ENCODE data around the gene RBL1.
A peak's percentile ranks its signal among the peaks of the same experiment; 100 is the strongest.
"Not testable (repeated sequence)": the region's sequence is repeated elsewhere in the genome, so short reads cannot be mapped to it uniquely, and the experiment has no call there.

The RBL1 gene, protein sequence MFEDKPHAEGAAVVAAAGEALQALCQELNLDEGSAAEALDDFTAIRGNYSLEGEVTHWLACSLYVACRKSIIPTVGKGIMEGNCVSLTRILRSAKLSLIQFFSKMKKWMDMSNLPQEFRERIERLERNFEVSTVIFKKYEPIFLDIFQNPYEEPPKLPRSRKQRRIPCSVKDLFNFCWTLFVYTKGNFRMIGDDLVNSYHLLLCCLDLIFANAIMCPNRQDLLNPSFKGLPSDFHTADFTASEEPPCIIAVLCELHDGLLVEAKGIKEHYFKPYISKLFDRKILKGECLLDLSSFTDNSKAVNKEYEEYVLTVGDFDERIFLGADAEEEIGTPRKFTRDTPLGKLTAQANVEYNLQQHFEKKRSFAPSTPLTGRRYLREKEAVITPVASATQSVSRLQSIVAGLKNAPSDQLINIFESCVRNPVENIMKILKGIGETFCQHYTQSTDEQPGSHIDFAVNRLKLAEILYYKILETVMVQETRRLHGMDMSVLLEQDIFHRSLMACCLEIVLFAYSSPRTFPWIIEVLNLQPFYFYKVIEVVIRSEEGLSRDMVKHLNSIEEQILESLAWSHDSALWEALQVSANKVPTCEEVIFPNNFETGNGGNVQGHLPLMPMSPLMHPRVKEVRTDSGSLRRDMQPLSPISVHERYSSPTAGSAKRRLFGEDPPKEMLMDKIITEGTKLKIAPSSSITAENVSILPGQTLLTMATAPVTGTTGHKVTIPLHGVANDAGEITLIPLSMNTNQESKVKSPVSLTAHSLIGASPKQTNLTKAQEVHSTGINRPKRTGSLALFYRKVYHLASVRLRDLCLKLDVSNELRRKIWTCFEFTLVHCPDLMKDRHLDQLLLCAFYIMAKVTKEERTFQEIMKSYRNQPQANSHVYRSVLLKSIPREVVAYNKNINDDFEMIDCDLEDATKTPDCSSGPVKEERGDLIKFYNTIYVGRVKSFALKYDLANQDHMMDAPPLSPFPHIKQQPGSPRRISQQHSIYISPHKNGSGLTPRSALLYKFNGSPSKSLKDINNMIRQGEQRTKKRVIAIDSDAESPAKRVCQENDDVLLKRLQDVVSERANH

DNA sequence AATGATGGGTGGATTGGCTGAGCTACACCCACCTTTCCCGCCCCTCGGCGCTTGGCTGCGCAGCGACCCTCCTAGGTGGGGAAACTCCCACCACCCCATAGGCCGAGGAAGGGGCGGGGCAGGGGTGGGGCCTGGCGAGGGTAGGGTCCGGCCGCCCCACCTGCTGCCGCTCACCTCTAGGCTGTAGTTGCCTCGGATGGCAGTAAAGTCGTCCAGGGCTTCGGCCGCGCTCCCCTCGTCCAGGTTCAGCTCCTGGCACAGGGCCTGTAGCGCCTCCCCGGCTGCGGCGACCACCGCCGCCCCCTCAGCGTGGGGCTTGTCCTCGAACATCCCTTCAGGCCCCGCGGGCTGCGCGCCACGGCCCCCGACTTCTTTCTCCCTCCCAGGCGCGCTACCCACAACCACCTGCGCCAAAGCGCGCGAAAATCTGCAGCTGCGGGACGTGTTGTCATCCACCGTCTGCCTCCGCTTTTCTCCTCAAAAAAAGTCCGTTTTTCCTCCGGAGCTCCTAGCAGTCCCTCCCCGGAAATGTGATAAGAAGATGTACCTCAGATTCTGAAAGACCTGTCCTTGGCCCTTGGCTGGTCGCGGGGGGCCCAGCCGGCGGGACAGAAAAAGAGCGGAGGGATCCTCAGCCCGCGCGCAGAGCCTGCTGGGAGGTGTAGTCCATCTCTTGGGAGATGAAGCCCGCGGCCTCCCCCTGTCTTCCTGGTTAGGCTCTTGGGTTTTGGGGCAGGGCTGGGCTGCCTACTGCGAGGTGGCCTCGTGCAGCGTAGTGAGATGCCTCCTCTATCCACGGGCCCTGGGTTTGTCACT, at the start of gene RBL1:
RBL1 (minus strand) TSS at position 399 of the 816 bp plus-strand sequence; CDS start at position 330, 69 bp downstream.
- DNase-seq (ENCODE audit: low spot score): peak; percentile 92

DNA sequence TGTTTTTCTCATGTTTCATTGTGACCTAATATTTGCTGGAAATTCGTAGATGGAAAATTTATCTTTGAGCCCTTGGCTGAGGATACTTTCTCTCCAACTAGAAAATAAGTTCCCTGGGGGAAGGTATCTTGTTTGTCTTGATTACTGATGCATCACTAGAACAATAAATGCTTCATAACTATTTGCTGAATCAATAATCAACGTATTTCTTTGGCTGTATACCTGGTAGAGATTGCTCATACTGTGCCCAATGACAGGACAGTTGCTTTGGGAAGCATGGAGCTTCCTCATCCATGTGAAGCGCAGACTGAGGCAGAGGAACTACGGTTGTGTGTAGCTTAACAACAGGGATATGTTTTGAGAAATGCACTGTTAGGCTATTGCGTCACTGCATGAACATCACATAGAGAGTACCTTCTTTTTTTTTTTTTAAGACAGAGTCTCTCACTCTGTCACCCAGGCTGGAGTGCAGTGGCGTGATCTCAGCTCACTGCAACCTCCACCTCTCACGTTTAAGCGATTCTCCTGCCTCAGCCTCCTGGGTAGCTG, 49.1 kb upstream of the RBL1 start:
- DNase-seq (ENCODE audit: low spot score): no peak

DNA sequence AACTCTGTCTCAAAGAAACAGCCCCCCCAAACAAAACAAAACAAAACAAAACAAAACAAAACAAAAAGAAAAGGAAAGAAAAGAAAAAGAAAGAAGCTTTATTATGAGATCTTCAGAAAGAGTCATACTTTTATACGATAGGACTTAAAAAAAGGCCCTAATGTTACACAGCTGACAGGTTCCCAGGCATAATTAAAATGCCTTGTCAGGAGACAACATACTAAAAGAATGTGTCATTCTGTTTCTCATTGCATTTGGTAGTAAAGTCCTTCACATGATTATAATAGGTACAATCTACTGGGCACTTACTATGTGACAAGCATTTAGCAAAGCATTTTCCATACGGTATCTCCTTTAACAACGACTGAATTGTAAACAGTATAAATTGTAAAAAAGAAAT, 46.9 kb upstream of the RBL1 start:
- DNase-seq (ENCODE audit: low spot score): no peak

DNA sequence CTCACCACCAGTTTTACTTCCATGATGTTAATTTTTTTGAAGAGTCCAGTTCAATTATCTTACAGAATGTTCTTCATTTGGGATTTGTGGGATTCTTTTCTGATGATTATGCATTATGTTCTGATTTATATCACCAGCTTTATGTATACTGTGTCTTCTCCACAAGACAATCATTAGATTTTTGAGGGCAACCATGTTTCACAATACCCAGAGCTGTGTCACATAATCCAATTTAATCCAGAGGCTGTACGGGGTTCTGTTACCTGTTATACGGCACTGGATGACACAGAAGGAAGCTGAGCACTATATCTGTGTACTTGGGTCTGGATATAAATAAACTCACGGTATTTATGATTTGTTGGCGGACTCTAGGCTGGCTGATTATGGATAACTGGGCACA, 41.8 kb upstream of the RBL1 start:
- no peak for DNase-seq (ENCODE audit: low spot score)

DNA sequence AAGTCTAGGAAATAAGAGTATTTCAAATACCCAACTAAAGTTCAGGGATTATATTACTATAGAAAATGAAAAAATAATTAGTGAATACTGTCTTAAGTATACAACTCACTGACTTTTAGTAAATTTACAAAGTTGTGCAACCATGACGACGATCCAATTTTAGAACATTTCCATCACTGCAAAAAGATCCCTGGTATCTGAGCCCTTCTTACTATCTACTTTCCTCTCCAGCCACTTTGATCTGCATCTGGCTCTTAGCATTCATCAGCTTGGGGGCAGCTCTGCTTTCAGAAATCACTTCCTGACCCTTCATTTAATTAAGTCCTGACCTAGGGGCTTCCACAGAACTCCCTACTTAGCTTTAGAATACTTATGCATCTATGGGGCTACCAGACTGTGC, 38.2 kb upstream of the RBL1 start:
- DNase-seq (ENCODE audit: low spot score): no peak

GRCh38 chr20:37131486-37131885, 35.7 kb upstream of the RBL1 start:
- no peak for DNase-seq (ENCODE audit: low spot score)

- no peak for DNase-seq (ENCODE audit: low spot score)
Measured at GRCh38 chr20:37128803-37129202, 33.0 kb upstream of the RBL1 start.

DNA sequence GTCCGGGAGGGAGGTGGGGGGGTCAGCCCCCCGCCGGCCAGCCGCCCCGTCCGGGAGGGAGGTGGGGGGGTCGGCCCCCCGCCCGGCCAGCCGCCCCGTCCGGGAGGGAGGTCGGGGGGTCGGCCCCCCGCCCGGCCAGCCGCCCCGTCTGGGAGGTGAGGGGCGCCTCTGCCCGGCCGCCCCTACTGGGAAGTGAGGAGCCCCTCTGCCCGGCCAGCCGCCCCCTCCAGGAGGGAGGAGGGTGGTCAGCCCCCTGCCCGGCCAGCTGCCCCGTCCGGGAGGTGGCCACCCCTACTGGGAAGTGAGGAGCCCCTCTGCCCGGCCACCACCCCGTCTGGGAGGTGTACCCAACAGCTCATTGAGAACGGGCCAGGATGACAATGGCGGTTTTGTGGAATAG, 30.5 kb upstream of the RBL1 start:
- not testable (repeated sequence) for DNase-seq (ENCODE audit: low spot score)

GRCh38 chr20:37123441-37123840, 27.6 kb upstream of the RBL1 start:
- DNase-seq (ENCODE audit: low spot score): no peak

GRCh38 chr20:37120497-37120896, 24.7 kb upstream of the RBL1 start:
- no peak for DNase-seq (ENCODE audit: low spot score)

DNA sequence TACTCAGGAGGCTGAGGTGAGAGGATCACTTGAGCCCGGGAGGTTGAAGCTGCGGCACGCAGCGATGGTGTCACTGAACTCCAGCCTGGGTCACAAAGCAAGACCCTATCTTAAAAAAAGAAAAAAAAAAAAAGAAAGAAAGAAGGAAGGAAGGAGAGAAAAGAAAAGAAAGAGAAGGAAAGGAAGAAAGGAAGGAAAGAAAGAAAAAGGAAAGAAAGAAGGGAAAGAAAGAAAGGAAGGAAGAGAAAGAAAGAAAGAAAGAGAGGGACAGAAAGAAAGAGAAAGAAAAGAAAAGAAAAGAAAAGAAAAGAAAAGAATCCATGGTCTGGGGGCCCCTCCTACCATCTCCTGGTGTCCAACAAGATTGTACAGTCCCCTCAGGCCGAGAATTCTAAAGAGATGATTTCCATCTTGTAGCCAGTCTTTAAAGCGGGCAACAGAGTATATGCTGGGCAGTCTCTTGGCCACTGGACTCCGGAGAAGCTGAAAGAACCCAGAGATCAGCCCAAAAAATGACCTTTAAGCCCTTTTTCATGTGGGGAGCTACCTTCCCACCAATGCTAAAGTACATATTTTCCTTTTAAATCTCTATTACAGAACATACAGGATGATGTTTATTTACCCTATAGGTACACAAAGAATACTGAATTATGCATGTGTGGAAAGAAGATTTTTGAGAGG, 23.7 kb upstream of the RBL1 start:
- no peak for DNase-seq (ENCODE audit: low spot score)

DNA sequence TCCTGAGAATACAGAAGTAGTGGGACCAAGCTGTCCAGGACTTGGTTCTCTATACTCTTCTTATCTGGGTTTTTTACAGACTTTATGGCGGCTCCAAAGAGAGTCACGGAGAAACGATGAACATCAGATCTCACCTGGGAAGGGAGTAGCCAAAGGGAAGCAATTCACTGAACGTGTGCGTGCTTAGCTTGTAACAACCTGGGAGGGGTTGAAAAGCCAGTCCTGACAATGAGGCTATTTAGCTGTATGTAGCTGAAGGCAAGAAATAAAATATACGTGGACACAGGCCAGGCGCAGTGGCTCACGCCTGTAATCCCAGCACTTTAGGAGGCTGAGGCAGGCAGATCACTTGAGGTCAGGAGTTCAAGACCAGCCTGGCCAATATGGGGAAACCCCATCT, 18.2 kb upstream of the RBL1 start:
- DNase-seq (ENCODE audit: low spot score): no peak

GRCh38 chr20:37111926-37112455, 16.2 kb upstream of the RBL1 start:
- no peak for DNase-seq (ENCODE audit: low spot score)

GRCh38 chr20:37108676-37109075, 12.9 kb upstream of the RBL1 start:
- no peak for DNase-seq (ENCODE audit: low spot score)

- no peak for DNase-seq (ENCODE audit: low spot score)
Measured at GRCh38 chr20:37102571-37102970, 6.8 kb upstream of the RBL1 start.

DNA sequence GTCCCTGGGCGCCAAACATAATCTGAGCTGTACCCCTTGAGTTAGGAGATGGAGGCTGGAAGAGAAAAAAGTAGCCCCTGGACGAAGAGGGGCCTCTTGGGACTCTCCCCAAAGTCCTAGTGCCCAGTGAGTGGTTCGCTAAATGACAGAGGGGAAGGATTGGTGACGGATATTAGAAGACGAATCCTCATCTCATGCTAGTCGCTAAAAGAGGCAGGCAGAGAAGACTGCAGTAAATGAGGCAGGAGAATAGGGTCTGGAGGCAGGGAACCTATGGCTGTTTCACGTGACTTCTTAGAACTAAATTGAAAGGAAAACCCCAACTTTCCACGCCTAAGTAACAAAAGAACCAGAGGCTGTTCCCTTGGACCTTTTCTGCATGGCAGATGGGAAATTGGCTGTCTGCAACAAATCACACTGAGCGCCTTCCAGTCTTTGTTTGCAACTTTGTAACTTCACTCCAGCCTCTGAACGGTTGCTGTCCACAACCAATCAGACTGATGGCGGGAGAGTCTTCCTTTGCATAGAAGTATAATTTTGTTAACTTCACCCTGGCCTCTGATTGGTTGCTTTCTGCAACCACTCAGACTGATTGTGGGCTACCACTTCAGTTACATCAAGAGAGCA, 731 bp upstream of the RBL1 start:
- no peak for DNase-seq (ENCODE audit: low spot score)

- peak; percentile 48 for DNase-seq (ENCODE audit: low spot score)
Measured at GRCh38 chr20:37095108-37095598, 644 bp downstream of the RBL1 start.

GRCh38 chr20:37090407-37090806, 5.4 kb downstream of the RBL1 start:
- no peak for DNase-seq (ENCODE audit: low spot score)

- peak; percentile 50 for DNase-seq (ENCODE audit: low spot score)
Measured at GRCh38 chr20:37081717-37082289, 14.0 kb downstream of the RBL1 start.

GRCh38 chr20:37077009-37077408, 18.8 kb downstream of the RBL1 start:
- DNase-seq (ENCODE audit: low spot score): no peak
